ENCODE data around the gene DEDD. TPM values are rescaled to one million over a fixed set of nuclear protein-coding genes. Genes with fewer than 3 reads are reported as not detected.

DEDD gene
- total RNA-seq, 2 donors from 2014 or later = 21.8 to 28.9 TPM

GRCh38 chr1:161162052-161162451 lies 29.6 kb upstream of the DEDD start:
- H3K9me3 ChIP-seq = no peaks in the 10 kb centered on the region
- H3K4me1 ChIP-seq = peaks cover 0 to 47% of the 10 kb centered on the region in 2 donors
- no peak for TF ChIP-seq CTCF (IDR thresholded peaks at IDR 0.05)
- DNase-seq (ENCODE audit: low spot score) = no peak
- no peaks in the 10 kb centered on the region for H3K27me3 ChIP-seq
- peaks cover 27% of the 10 kb centered on the region for H3K36me3 ChIP-seq
- no peak overlapping the region for H3K27ac ChIP-seq
- H3K4me3 ChIP-seq = no peak overlapping the region

GRCh38 chr1:161161652-161162051 lies 29.2 kb upstream of the DEDD start:
- TF ChIP-seq CTCF (IDR thresholded peaks at IDR 0.05) = no peak
- no peak for DNase-seq (ENCODE audit: low spot score)

GRCh38 chr1:161160671-161161145 lies 28.2 kb upstream of the DEDD start:
- peaks cover 29% of the 10 kb centered on the region for H3K36me3 ChIP-seq
- TF ChIP-seq CTCF (IDR thresholded peaks at IDR 0.05) = no peak
- no peaks in the 10 kb centered on the region for H3K9me3 ChIP-seq
- peak overlapping the region in 1 of 2 donors; percentile 96 for H3K27ac ChIP-seq
- H3K4me1 ChIP-seq = peaks cover 0 to 40% of the 10 kb centered on the region in 2 donors
- no peak overlapping the region for H3K4me3 ChIP-seq
- DNase-seq (ENCODE audit: low spot score) = no peak
- no peaks in the 10 kb centered on the region for H3K27me3 ChIP-seq

More at GRCh38 chr1:161161652-161162051, 29.2 kb upstream of the DEDD start:
- H3K4me1 ChIP-seq = peaks cover 0 to 43% of the 10 kb centered on the region in 2 donors
- H3K36me3 ChIP-seq = peaks cover 29% of the 10 kb centered on the region
- H3K9me3 ChIP-seq = no peaks in the 10 kb centered on the region
- no peaks in the 10 kb centered on the region for H3K27me3 ChIP-seq
- H3K27ac ChIP-seq = no peak overlapping the region
- H3K4me3 ChIP-seq = no peak overlapping the region

- DNase-seq (ENCODE audit: low spot score) = no peak
- Histone ChIP-seq H3K36me3 (peaks cover 29% of the 10 kb centered on the region), H3K4me1 (peaks cover 0 to 38% of the 10 kb centered on the region in 2 donors)
Measured at GRCh38 chr1:161159913-161160243, 27.4 kb upstream of the DEDD start.

GRCh38 chr1:161159087-161159912 lies 26.8 kb upstream of the DEDD start, which contains the start of gene USP21:
Gene USP21 (plus strand): TSS chr1:161159500. CDS start chr1:161160641, 1,141 bp downstream.
- no peaks in the 10 kb centered on the region for H3K27me3 ChIP-seq
- TF ChIP-seq CTCF (IDR thresholded peaks at IDR 0.05) = peak in 1 of 2 donors; percentile 32
- peak within 1 kb of the TSS; percentile 89 to 96 for H3K27ac ChIP-seq
- H3K4me1 ChIP-seq = peaks cover 0 to 41% of the 10 kb centered on the region in 2 donors
- peak within 1 kb of the TSS; percentile 93 to 99 for H3K4me3 ChIP-seq
- peak; percentile 93 for DNase-seq (ENCODE audit: low spot score)
- H3K36me3 ChIP-seq = peaks cover 23% of the 10 kb centered on the region
- no peaks in the 10 kb centered on the region for H3K9me3 ChIP-seq

More at GRCh38 chr1:161159913-161160243, 27.4 kb upstream of the DEDD start:
- H3K9me3 ChIP-seq = no peaks in the 10 kb centered on the region
- H3K27ac ChIP-seq = peak overlapping the region; percentile 89 to 96
- no peak for TF ChIP-seq CTCF (IDR thresholded peaks at IDR 0.05)
- peak overlapping the region; percentile 93 to 99 for H3K4me3 ChIP-seq
- no peaks in the 10 kb centered on the region for H3K27me3 ChIP-seq
